HepG2 (cell line): ENCODE measurements around the gene APBA1. TPM values are rescaled to one million over a fixed set of nuclear protein-coding genes. Genes with fewer than 3 reads are reported as not detected.

Experiments
- ATAC-seq: fragments of 200-7000 bp; cut with Tn5 transposase; 3 replicates; pipeline ENCODE4 v1.9.1; 2020; ENCODE audit warnings: mild to moderate bottlenecking, moderate library complexity
- BruUV-seq: library from RNA; stranded (reverse); fragments of 400-500 nt; replicated peaks from 2 replicates; lab custom pipeline; 2021; lab: Mats Ljungman, UMichigan
- CTCF ChIA-PET: fragments of 300-600 bp; formaldehyde crosslinking; extraction: SDS; loops from one replicate; lab custom pipeline; 2021; ENCODE audit warnings: low total read pairs, inconsistent platforms, low intra/inter-chr PET ratio; lab: Yijun Ruan, JAX
- POLR2A ChIA-PET: fragments of 350-600 bp; sonication (Branson Sonifier 250); formaldehyde crosslinking; loops from one replicate; lab custom pipeline; 2020; ENCODE audit warnings: antibody characterized with exemption, inconsistent platforms; lab: Yijun Ruan, JAX
- DNase-seq: peaks from one replicate; pipeline ENCODE4 v3.0.0-alpha.2; 2015; ENCODE audit warnings: low spot score
- FAIRE-seq: peaks from 3 replicates; lab custom pipeline; 2011; peaks lifted over from hg19 to GRCh38; lab: Jason Lieb, UNC
- H2AFZ ChIP-seq: one replicate; pipeline ENCODE4 v1.6.1; 2011; ENCODE audit warnings: low read length, inconsistent platforms
- H3K27ac ChIP-seq: fragments of 300-600 bp; 3 replicates; pipeline ENCODE4 v1.8.0; 2011; ENCODE audit warnings: mixed run types, mild to moderate bottlenecking, mixed read lengths, low read length, inconsistent platforms; ENCODE audit not compliant: insufficient read depth; ENCODE audit errors: extremely low read length
- H3K27me3 ChIP-seq, 2 experiments: fragments of 200-600 bp in 1 of 2; 2 replicates in 1 of 2; 3 replicates in 1 of 2; pipeline versions ENCODE4 v1.6.0 to v1.8.0; 2011; ENCODE audit warnings: low read length in 2 of 2, mild to moderate bottlenecking in 2 of 2, moderate library complexity in 2 of 2, inconsistent platforms in 1 of 2; ENCODE audit not compliant: insufficient read depth in 2 of 2, control insufficient read depth in 1 of 2
- H3K36me3 ChIP-seq, 2 experiments: fragments of 200-600 bp in 1 of 2; replicated peaks in 1 of 2; 2 replicates in 1 of 2; 3 replicates in 1 of 2; pipeline versions ENCODE4 v1.5.1 to v1.8.0; 2011; ENCODE audit warnings: low read length in 2 of 2, inconsistent platforms in 1 of 2; ENCODE audit not compliant: insufficient read depth in 2 of 2, control insufficient read depth in 1 of 2
- H3K4me1 ChIP-seq: 2 replicates; pipeline ENCODE4 v1.5.1; 2012; ENCODE audit warnings: low read length, inconsistent platforms; ENCODE audit not compliant: insufficient read depth
- H3K4me2 ChIP-seq: 2 replicates; pipeline ENCODE4 v1.6.0; 2011; ENCODE audit warnings: low read depth, low read length, inconsistent platforms
- H3K4me3 ChIP-seq, 3 experiments: fragments of 200-600 bp in 1 of 3; sonication (generic), shearing (Covaris generic) in 1 of 3; replicated peaks in 1 of 3; 2 replicates each; pipeline ENCODE4 v1.5.1; 2011 to 2016; ENCODE audit warnings: low read length in 3 of 3, inconsistent platforms in 2 of 3, low read depth in 2 of 3, mild to moderate bottlenecking in 2 of 3, control low read depth in 1 of 3, mixed read lengths in 1 of 3; ENCODE audit not compliant: insufficient read depth in 1 of 3
- H3K79me2 ChIP-seq: one replicate; pipeline ENCODE4 v1.6.1; 2011; ENCODE audit warnings: low read length, inconsistent platforms; ENCODE audit not compliant: insufficient read depth
- H3K9ac ChIP-seq: 2 replicates; pipeline ENCODE4 v1.6.0; 2011; ENCODE audit warnings: mild to moderate bottlenecking, low read depth, low read length, inconsistent platforms; ENCODE audit not compliant: insufficient read depth
- H3K9me3 ChIP-seq: 2 replicates; pipeline ENCODE4 v1.5.1; 2012; ENCODE audit warnings: mild to moderate bottlenecking, low read length
- H4K20me1 ChIP-seq: 2 replicates; pipeline ENCODE4 v1.6.0; 2011; ENCODE audit warnings: inconsistent platforms, mild to moderate bottlenecking, low read length, moderate library complexity; ENCODE audit not compliant: insufficient read depth
- CREB1 ChIP-seq, 2 experiments: fragments of 450-650 bp in 1 of 2; IDR thresholded peaks; 2 replicates each; pipeline ENCODE4 v1.6.1; 2016 to 2017; ENCODE audit warnings: control low read depth in 1 of 2, mild to moderate bottlenecking in 1 of 2, missing compliant biosample characterization in 1 of 2, missing genetic modification characterization in 1 of 2
- GLI4 ChIP-seq: sonication (generic); formaldehyde crosslinking; IDR thresholded peaks from 2 replicates; pipeline ENCODE4 v1.5.1; 2020; ENCODE audit warnings: missing genetic modification reagents, mild to moderate bottlenecking, moderate library complexity, borderline replicate concordance
- GZF1 ChIP-seq: sonication (generic); formaldehyde crosslinking; IDR thresholded peaks from 2 replicates; pipeline ENCODE4 v1.5.1; 2020; ENCODE audit warnings: mild to moderate bottlenecking, missing genetic modification reagents
- HMGA1 ChIP-seq: sonication (generic); formaldehyde crosslinking; conservative IDR thresholded peaks from 2 replicates; pipeline ENCODE4 v1.4.0; 2020; ENCODE audit warnings: missing genetic modification reagents
- MTA3 ChIP-seq: sonication (generic); formaldehyde crosslinking; IDR thresholded peaks from 2 replicates; pipeline ENCODE4 v1.4.0; 2020; ENCODE audit warnings: missing genetic modification reagents
- MXD4 ChIP-seq: IDR thresholded peaks from 2 replicates; pipeline ENCODE4 v1.6.1; 2016; ENCODE audit warnings: mild to moderate bottlenecking, missing biosample characterization, missing genetic modification reagents
- MYNN ChIP-seq: sonication (generic); formaldehyde crosslinking; IDR thresholded peaks from 2 replicates; pipeline ENCODE4 v1.4.0; 2020; ENCODE audit warnings: mild to moderate bottlenecking, low read depth, missing genetic modification reagents
- ONECUT2 ChIP-seq: sonication (generic); formaldehyde crosslinking; IDR thresholded peaks from 2 replicates; pipeline ENCODE4 v1.4.0; 2020; ENCODE audit warnings: missing genetic modification reagents
- SRSF9 ChIP-seq: fragments of 200-400 bp; formaldehyde crosslinking; IDR thresholded peaks from 2 replicates; pipeline ENCODE4 v1.6.1; 2018; ENCODE audit warnings: borderline replicate concordance, mild to moderate bottlenecking, low read depth, low read length; ENCODE audit not compliant: insufficient read depth, poor library complexity, severe bottlenecking
- ZNF225 ChIP-seq: sonication (generic); formaldehyde crosslinking; IDR thresholded peaks from 2 replicates; pipeline ENCODE4 v1.4.0; 2020; ENCODE audit warnings: mild to moderate bottlenecking, missing genetic modification reagents
- ZNF329 ChIP-seq: sonication (generic); formaldehyde crosslinking; IDR thresholded peaks from 2 replicates; pipeline ENCODE4 v1.9.0; 2021; ENCODE audit warnings: low read depth, mild to moderate bottlenecking, missing genetic modification reagents
- ZNF597 ChIP-seq: sonication (generic); formaldehyde crosslinking; IDR thresholded peaks from 2 replicates; pipeline ENCODE4 v1.5.0; 2020; ENCODE audit warnings: missing genetic modification reagents
- ZSCAN12 ChIP-seq: sonication (generic); formaldehyde crosslinking; IDR thresholded peaks from 2 replicates; pipeline ENCODE4 v1.9.0; 2021; ENCODE audit warnings: mild to moderate bottlenecking, missing genetic modification reagents
- WGBS: methylation state at CpG from one replicate; pipeline ENCODE4 v1.1.6; 2017; ENCODE audit warnings: low lambda C conversion rate; 5-methylcytosine and 5-hydroxymethylcytosine counted together
- in situ Hi-C: cut with HindIII; loops from 2 replicates; pipeline ENCODE4 v1.10.0; 2017; ENCODE audit warnings: low pct_unique_long_range_greater_than_20kb; ENCODE audit not compliant: extremely low pct_ligation_motif_present
- intact Hi-C: fragments of 100-400 bp; cut with micrococcal nuclease; formaldehyde crosslinking; loops from one replicate; pipeline ENCODE4 v1.10.0; 2022; ENCODE audit not compliant: unreplicated experiment
- polyA plus RNA-seq, 8 experiments: library from polyadenylated mRNA; depleted of rRNA in 3 of 8; stranded (reverse) in 7 of 8; unstranded in 1 of 8; fragments of >200 nt; fragmentation: Illumina TruSeq in 4 of 8; extraction: Trizol in 4 of 8; gene quantifications; 2 replicates each; pipeline versions ENCODE4 v1.2.1 to v1.2.3, GENCODE V29; 2011 to 2016; ENCODE audit warnings: low read depth in 4 of 8, missing spikeins in 1 of 8, mixed read lengths in 1 of 8; ENCODE audit not compliant: insufficient read depth in 1 of 8
- total RNA-seq, 5 experiments: library from RNA; depleted of rRNA; stranded (reverse); fragments of >200 nt; fragmentation: Illumina TruSeq; extraction: Trizol; gene quantifications; 2 replicates each; pipeline ENCODE4 v1.2.3, GENCODE V29; 2016; ENCODE audit warnings: low read depth in 1 of 5
- TF ChIP-seq, protein P1 (sequence below): sonication (generic); formaldehyde crosslinking; IDR thresholded peaks from 2 replicates; pipeline ENCODE4 v1.8.0; 2022; ENCODE audit warnings: mild to moderate bottlenecking, missing genetic modification reagents
- TF ChIP-seq, protein P2 (sequence below): sonication (generic); formaldehyde crosslinking; IDR thresholded peaks from 2 replicates; pipeline ENCODE4 v1.5.1; 2020; ENCODE audit warnings: mild to moderate bottlenecking, missing genetic modification reagents, moderate library complexity

Gene APBA1
- total and polyA plus RNA-seq, 2 of the 13 experiments (the other 11 are each of a cell fraction or from before 2014, with no cell fraction given) = 0.15 TPM; not detected in 1

DNA sequence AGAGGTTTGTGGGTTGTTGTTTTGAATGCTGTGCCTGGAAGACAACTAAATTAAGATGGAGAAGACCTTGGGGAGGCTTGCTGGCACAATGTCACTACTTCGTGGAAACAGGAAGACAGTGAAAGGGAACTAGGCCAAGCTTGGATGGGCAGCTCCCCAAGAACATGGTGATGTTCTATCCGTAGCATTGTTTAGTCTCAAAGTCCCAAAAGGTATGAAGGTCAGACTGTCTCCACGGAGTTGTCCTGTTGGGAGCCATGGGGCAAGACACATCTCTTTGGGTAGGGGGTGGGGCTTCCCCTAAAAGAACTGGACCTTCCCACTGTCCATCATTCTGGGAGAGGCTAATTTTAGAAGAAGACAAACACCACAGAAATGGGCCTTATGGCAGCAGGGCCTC is 206.7 kb downstream of the APBA1 start:
- 0% methylated on average over 2 of the region's 3 CpGs for WGBS
- Histone ChIP-seq H3K4me2 (no peak overlapping the region), H3K9ac (no peak overlapping the region), H3K4me1 (peaks cover 6% of the 10 kb centered on the region), H3K36me3 (no peaks in the 10 kb centered on the region), H4K20me1 (no peaks in the 10 kb centered on the region), H3K27me3 (peaks cover 0 to 18% of the 10 kb centered on the region in 2 experiments; a peak in 2 of 5 replicates), H3K9me3 (no peaks in the 10 kb centered on the region), H3K79me2 (no peaks in the 10 kb centered on the region), H2AFZ (no peak overlapping the region), H3K4me3 (no peak overlapping the region), H3K27ac (no peak overlapping the region)
- FAIRE-seq (no peak), ATAC-seq (no peak), DNase-seq (no peak)
- ChIA-PET CTCF (no interaction called here), POLR2A (no interaction called here)
- intact Hi-C loops (no loop called here), in situ Hi-C loops (no loop called here)
- no TSS peak for BruUV-seq
- no peak for TF ChIP-seq CREB1 (IDR thresholded peaks at IDR 0.05)
- TF ChIP-seq CREB1 (CRISPR knock-in tag; IDR thresholded peaks at IDR 0.05) = no peak
- TF ChIP-seq HMGA1 (CRISPR knock-in tag) = no peak
- TF ChIP-seq, protein P1, sequence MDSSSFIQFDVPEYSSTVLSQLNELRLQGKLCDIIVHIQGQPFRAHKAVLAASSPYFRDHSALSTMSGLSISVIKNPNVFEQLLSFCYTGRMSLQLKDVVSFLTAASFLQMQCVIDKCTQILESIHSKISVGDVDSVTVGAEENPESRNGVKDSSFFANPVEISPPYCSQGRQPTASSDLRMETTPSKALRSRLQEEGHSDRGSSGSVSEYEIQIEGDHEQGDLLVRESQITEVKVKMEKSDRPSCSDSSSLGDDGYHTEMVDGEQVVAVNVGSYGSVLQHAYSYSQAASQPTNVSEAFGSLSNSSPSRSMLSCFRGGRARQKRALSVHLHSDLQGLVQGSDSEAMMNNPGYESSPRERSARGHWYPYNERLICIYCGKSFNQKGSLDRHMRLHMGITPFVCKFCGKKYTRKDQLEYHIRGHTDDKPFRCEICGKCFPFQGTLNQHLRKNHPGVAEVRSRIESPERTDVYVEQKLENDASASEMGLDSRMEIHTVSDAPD (CRISPR knock-in tag) = no peak
- no peak for TF ChIP-seq ZNF597 (CRISPR knock-in tag)

DNA sequence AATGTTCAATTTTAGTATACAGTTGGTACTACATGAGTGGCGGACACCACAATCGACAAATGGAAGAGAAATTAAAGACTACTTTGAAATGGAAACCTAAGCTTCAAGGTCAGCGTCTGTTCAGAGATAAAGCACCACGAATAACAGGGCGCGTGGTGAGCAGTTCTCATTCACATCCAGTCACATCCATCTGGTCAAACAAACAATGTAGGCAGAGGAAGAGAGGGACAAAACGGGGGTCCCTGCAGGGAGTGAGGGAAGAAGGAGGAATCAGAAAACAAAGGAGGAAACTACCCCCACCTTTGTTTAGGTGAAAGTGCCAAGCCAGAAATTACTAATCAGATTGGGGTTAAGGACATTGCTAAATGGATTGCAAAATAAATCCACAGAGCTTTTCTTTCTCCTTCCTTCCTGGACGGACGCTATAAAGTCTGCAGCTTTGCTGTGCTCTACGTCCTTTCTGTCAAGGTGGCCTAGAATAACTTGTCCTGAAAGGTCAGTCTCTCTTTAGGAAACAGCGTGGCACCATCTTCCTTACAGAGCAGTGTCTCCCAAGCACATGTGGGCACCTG is 208.6 kb downstream of the APBA1 start:
- CTCF ChIA-PET = no interaction called here
- intact Hi-C loops = no loop called here
- no peak overlapping the region for H2AFZ ChIP-seq
- H3K27me3 ChIP-seq = peaks cover 0 to 18% of the 10 kb centered on the region in 2 experiments; a peak in 2 of 5 replicates
- no peaks in the 10 kb centered on the region for H3K4me1 ChIP-seq
- no peaks in the 10 kb centered on the region for H3K9me3 ChIP-seq
- no peak overlapping the region for H3K9ac ChIP-seq
- WGBS = 39% methylated on average over 11 of the region's 11 CpGs
- in situ Hi-C loops = no loop called here
- FAIRE-seq (no peak), DNase-seq (no peak), ATAC-seq (no peak)
- no peaks in the 10 kb centered on the region for H3K79me2 ChIP-seq
- no peaks in the 10 kb centered on the region for H3K36me3 ChIP-seq
- BruUV-seq = no TSS peak
- H3K4me3 ChIP-seq = no peak overlapping the region
- no peak overlapping the region for H3K4me2 ChIP-seq
- H4K20me1 ChIP-seq = no peaks in the 10 kb centered on the region
- no peak overlapping the region for H3K27ac ChIP-seq
- POLR2A ChIA-PET = no interaction called here
- TF ChIP-seq MXD4 (CRISPR knock-in tag) = no peak
- no peak for TF ChIP-seq ZNF225 (CRISPR knock-in tag)
- TF ChIP-seq, protein P2, sequence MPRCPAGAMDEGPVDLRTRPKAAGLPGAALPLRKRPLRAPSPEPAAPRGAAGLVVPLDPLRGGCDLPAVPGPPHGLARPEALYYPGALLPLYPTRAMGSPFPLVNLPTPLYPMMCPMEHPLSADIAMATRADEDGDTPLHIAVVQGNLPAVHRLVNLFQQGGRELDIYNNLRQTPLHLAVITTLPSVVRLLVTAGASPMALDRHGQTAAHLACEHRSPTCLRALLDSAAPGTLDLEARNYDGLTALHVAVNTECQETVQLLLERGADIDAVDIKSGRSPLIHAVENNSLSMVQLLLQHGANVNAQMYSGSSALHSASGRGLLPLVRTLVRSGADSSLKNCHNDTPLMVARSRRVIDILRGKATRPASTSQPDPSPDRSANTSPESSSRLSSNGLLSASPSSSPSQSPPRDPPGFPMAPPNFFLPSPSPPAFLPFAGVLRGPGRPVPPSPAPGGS (CRISPR knock-in tag) = no peak
- TF ChIP-seq ONECUT2 = no peak
- no peak for TF ChIP-seq ZSCAN12 (CRISPR knock-in tag)
- TF ChIP-seq GZF1 (CRISPR knock-in tag) = no peak
- no peak for TF ChIP-seq ZNF329
- TF ChIP-seq MTA3 (CRISPR knock-in tag) = no peak
- no peak for TF ChIP-seq GLI4 (CRISPR knock-in tag)
- TF ChIP-seq MYNN (CRISPR knock-in tag) = no peak
- no peak for TF ChIP-seq SRSF9
